Measurements from ENCODE around the gene MACROH2A1. TPM values are rescaled to one million over a fixed set of nuclear protein-coding genes. Genes with fewer than 3 reads are reported as not detected.

The MACROH2A1 gene
- total RNA-seq, 1 donor from 2014 or later: 151 TPM

DNA sequence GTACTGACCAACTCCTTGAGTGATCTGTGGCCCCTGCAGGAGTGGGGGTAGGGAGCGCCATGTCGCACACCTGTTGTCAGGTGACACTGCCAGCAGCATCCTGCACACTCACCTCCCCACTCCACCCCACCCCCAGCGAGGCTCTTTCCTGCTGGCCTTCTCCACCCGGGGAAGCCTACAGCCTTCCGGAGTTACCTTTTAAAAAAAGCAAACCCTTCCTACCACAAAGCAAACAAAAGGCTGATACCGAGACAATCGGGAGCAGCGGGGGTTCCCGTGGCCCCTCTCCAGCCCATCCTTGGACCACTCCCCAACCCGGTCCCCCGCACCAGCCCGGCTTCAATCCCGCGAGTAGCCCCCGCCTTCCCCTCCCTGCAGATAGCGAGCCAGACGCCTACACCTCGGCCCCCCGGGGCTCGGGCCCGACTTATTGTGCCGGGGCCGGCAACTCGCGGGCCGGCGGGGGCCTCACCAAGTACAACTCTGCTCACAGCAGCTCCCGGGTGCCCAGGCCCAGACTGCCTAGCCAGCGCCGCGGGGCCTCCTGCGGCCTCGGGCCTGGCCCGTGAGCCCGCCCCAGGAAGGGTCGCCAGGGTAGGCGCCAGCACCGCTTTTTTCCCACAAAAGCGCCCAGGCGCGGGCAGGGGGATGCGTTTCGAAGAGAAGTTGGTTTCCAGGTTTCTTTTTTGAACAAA, 724 bp downstream of the MACROH2A1 start:
- DNase-seq (ENCODE audit: low read depth in 2 of 2): peak; percentile 48 to 50

- DNase-seq (ENCODE audit: low read depth in 2 of 2): no peak
Observed at GRCh38 chr5:135397084-135397483, 1.9 kb downstream of the MACROH2A1 start.

DNA sequence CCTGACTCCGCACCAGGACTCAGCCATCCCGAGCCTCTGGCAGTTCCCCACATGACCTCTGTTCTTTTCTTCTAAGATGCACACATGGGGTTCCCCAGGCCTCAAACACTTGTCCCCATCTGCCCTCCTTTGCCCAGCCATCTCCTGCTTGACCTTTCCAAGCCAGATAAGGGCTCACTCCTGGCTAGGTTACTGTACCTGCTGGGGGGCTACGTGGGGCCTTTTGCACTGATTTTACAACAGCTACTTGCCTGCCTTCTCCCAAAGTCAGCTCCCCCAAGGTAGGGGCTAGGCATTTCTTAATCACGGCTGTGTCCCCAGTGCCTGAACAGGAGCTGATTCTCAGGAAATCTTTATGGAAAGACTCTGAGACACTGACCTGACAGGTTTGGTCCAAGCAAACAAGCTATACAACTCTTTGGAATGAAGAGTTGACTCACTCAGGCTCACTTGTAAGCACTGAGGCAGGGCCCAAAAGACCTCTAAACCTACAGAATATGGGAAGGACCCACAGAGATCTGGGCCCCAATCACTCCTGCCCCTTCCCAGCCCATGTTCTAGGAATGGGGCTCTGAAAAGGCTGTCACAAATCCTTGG, 2.5 kb downstream of the MACROH2A1 start:
- DNase-seq (ENCODE audit: low read depth in 2 of 2): no peak

DNA sequence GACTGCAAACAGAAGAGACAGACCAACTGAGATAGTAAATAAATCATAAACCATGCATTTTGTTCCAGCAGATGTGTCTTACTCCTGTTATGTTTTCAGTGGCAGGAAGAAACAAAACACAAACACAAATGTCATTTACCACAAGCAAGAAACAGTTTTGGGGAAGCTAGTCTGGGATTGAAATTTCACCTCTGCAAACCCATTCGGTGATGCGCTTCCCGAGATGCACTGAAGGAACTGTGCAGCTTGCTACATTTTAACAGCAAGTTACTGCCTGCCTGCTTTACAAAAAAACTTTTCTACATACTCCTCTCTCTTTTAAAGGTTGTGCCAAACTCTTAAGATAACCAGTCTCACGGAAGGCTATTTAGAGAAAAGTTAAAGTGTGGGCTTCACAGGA, 3.2 kb downstream of the MACROH2A1 start:
- DNase-seq (ENCODE audit: low read depth in 2 of 2): no peak

DNA sequence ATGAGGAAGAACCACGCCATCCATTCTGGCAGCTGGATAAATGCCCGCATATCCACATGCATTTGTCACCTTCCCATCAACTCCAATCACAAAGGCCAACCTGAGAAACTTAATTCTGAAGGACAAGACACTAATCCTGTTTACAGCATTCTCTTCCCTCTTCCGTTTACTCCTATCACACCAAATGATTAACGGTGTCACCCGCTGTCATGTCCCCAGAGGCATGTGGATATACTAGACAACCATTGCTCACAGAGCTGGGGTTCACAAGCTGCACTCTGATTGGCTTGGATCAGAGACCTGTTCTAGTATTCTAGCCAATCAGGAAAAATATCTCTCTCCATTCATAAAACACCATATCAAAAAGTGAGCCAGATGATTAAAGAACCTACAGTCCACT, 3.6 kb downstream of the MACROH2A1 start:
- DNase-seq (ENCODE audit: low read depth in 2 of 2): no peak

- DNase-seq (ENCODE audit: low read depth in 2 of 2): no peak
Observed at GRCh38 chr5:135394095-135394494, 4.9 kb downstream of the MACROH2A1 start.

- DNase-seq (ENCODE audit: low read depth in 2 of 2): no peak
Observed at GRCh38 chr5:135393691-135394090, 5.3 kb downstream of the MACROH2A1 start.

DNA sequence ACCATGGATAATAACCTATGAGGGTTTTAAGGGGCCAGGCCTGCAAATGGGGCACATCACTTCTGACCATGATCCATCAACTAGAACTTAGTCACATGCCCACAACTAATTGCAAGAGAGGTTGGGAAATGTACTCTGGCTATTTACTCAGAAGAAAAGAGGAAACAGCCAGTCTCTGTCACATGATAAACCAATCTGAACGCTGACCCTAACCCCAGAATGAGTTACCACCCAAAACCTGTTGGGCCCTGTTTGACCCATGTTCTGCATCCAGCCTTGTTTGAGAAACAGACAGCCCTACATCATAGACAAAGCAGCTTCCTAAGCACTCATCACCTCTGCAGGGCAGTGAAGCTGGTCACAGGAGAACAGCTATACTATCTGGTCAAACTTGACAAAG, 5.8 kb downstream of the MACROH2A1 start:
- DNase-seq (ENCODE audit: low read depth in 2 of 2): peak in 1 of 2 donors; percentile 15

DNA sequence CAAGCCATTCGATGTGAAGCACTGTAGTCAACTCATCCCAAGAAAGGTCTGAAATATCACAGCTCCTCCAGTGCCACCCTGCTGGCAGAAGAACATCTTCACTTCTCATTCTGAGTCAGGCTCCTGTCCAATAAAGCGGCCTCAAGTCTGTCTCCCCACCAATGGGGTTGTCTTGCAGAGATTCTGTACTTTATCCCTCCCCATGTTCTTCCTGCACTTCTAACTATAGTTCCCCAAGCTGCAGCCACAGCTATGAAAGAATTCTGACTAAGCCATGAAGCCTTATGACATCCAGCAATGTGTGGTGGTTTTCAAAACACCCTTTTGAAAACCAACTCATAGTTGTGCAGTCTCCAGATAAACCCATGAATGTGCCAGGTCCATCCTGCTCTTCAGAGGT, 6.8 kb downstream of the MACROH2A1 start:
- DNase-seq (ENCODE audit: low read depth in 2 of 2): no peak

DNA sequence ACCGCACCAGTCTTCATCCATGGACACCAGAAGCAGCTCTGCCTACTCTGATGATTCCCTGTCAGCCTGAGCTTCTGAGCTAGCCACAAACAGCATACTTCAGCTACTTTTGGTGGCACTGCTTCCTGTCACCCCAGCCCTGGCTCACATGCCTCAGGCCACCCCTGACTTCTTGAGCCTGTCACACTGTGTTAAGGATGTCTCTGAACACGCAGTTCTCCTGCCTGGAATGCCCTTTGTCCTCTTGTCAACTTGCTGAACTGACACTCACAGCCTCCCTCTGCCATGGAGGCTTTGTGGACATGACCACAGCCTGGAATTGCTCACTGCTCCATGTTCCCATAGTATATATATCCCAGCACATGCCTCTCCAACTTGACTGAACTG, 7.2 kb downstream of the MACROH2A1 start:
- DNase-seq (ENCODE audit: low read depth in 2 of 2): no peak

DNA sequence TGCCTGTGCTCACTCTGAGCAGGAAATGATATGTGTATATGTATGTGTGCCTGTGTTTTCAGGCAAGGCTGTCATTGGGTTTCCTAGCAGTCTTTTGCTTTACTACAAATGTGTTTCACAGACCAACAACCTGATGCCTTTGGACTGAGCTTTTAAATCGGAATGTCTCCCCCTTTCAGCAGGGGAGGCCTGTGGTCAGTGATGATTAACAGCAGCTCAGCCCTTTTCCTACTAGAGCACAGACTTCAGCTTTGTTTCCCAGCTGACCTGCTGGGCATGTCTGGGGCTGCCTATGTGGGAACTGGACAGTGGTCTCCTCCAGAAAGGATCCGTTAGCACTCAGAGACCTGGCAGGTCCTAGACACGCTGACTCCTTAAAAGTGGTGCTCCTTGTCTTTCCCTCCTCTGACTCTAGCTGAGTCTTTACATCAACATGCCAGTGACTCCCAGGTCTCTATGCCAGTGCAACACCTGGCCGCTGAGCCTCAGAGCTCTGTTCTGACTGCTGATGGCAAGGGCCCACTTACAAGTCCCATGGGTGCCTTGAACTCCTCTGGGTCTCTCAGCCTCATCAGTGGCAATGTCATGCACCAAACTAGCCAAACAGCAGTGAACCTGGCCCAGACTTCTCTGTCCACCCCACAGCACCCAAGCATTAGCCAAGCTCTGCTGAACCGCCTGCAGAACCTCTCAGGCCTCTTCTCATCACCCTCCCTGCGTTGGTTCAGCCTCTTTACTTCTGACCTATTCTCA, 7.7 kb downstream of the MACROH2A1 start:
- peak in 1 of 2 donors; percentile 37 for DNase-seq (ENCODE audit: low read depth in 2 of 2)

GRCh38 chr5:135388860-135389435, 10.1 kb downstream of the MACROH2A1 start:
- no peak for DNase-seq (ENCODE audit: low read depth in 2 of 2)

GRCh38 chr5:135387629-135387960, 11.4 kb downstream of the MACROH2A1 start:
- no peak for DNase-seq (ENCODE audit: low read depth in 2 of 2)

- peak; percentile 13 to 82 for DNase-seq (ENCODE audit: low read depth in 2 of 2)
Observed at GRCh38 chr5:135386886-135387628, 12.0 kb downstream of the MACROH2A1 start.

DNA sequence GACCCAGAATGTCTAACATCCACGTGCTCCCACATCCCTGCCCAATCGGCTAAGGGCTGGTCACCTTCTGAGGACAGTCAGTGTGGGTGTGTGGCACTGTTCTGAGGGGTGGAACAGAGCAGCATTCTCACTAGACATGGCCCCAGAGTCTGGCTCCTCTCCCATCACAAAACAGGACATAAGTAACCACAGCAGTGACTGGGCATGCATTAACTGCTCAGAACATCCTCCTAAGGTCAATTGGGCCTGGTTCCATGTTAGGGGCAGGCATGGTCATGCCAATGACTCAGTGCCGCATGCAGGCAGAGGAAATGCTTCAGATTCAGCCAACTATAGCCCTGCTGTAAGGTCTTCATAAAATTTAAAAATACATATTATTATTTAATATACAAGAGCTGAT, 12.9 kb downstream of the MACROH2A1 start:
- DNase-seq (ENCODE audit: low read depth in 2 of 2): peak; percentile 56 to 80

DNA sequence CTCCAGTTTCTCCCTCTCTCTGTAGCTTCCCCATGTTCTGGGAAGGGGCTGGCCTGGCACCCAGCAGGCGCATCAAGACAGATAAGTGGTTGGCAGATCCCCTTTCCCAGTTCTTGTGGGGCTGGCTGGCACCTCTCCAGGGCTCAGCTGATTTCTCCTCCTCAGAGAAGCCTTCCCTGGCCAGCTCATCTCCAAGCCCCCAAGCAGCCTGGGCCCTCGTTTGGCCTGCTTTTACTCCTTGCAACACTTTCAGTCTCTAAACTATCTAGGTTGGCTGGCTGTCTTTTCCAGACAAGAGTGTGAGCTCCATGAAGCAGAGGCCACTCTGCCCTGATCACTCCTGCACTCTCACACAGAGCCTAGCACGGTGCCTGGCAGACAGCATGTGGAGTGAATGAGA, 13.5 kb downstream of the MACROH2A1 start:
- DNase-seq (ENCODE audit: low read depth in 2 of 2): no peak

DNA sequence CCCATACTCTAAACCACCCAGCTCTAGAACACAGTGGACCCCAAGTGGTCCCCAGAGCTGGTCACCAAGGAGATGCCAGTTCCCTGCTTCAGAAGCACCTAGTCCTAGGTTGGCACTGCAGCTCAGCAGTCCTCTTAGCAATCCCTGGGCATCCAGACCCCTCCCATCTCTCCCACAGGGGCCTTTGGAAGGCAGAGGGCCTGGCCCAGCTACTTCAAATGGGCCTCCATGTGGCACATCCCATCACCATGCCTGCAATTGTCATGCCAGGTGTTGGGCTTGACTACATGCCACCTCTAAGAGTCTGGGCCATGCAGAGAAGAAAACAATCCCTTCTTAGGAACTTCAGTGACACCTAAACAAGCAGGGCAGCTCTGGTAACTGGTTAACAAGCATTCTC, 14.1 kb downstream of the MACROH2A1 start:
- no peak for DNase-seq (ENCODE audit: low read depth in 2 of 2)

DNA sequence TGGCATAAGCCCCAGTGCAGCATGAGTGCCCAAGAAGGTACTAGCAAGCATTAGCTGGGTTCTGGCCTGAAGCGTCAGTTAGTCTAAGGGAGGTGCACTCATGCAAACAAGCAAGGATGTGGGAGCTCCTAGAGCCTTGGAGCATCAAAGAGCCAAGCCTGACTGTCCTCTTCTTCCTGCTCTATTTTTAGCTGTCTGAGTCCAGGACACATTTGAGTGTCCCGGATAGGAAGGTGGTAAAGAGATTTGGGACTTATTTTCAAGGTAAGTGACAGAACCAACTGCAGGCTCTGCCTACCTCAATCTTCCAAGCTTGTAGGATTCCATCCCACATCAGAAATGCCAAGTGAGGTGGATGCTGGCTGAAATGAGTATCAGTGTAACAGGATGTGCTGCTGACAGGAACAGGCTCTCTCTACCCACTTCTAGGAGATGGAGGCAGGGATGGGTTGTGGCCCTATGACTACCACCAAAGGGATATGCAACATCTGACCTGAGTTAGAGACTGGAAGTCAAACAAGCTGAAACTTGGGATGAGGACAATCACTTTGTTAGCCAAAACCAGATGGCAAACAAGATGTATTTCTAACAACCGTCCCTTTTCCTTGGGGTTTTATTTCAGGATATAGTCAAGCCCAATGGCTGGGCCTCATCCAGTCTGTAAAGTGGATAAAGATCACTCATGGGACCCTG, 15.1 kb downstream of the MACROH2A1 start:
- no peak for DNase-seq (ENCODE audit: low read depth in 2 of 2)

- DNase-seq (ENCODE audit: low read depth in 2 of 2): no peak
Observed at GRCh38 chr5:135382981-135383380, 16.1 kb downstream of the MACROH2A1 start.

- DNase-seq (ENCODE audit: low read depth in 2 of 2): no peak
Observed at GRCh38 chr5:135382106-135382790, 16.8 kb downstream of the MACROH2A1 start.

All from lung microvascular endothelial cell (primary cell).